Psoas muscle (tissue), 8 donors: ENCODE results near the gene ERC2. TPM values are rescaled to one million over a fixed set of nuclear protein-coding genes. Genes with fewer than 3 reads are reported as not detected.

ENCODE experiments used
- ATAC-seq, 4 donors: fragments of 200-7000 bp; cut with Tn5 transposase; one replicate each; pipeline ENCODE4 v1.9.1; 2020; ENCODE audit warnings: moderate library complexity in 3 of 4, mild to moderate bottlenecking in 2 of 4
- DNase-seq, 2 donors: peaks; one replicate each; pipeline ENCODE4 v3.0.0-alpha.2; 2020
- H3K27ac ChIP-seq: fragments of 200-600 bp; one replicate; pipeline ENCODE4 v1.8.0; 2022
- H3K27me3 ChIP-seq, 3 donors: fragments of 200-600 bp in 1 of 3; one replicate each; pipeline versions ENCODE4 v1.6.1 to v1.8.0; 2013 to 2022; ENCODE audit warnings: low read length in 2 of 3, mild to moderate bottlenecking in 2 of 3, moderate library complexity in 1 of 3; ENCODE audit not compliant: insufficient read depth in 3 of 3
- H3K36me3 ChIP-seq, 2 donors: fragments of 200-600 bp in 1 of 2; one replicate each; pipeline versions ENCODE4 v1.6.1 to v1.8.0; 2013 to 2022; ENCODE audit warnings: low read depth in 1 of 2, mild to moderate bottlenecking in 1 of 2, moderate library complexity in 1 of 2; ENCODE audit not compliant: insufficient read depth in 1 of 2
- H3K4me1 ChIP-seq: fragments of 200-600 bp; one replicate; pipeline ENCODE4 v1.8.0; 2022
- H3K4me3 ChIP-seq: fragments of 200-600 bp; one replicate; pipeline ENCODE4 v1.8.0; 2022; ENCODE audit warnings: mild to moderate bottlenecking
- H3K9me3 ChIP-seq: fragments of 200-600 bp; one replicate; pipeline ENCODE4 v1.8.0; 2022
- CTCF ChIP-seq: fragments of 200-600 bp; IDR thresholded peaks from one replicate; pipeline ENCODE4 v1.8.0; 2022; ENCODE audit warnings: antibody characterized with exemption
- WGBS, 3 donors: extraction: QIAGEN DNeasy Blood & Tissue Kit; methylation state at CpG; one replicate each; pipeline versions ENCODE4 v1.1.6 to v1.1.7; 2013; 5-methylcytosine and 5-hydroxymethylcytosine counted together
- intact Hi-C, 2 donors: fragments of 100-400 bp; cut with DNase I; formaldehyde crosslinking; loops; one replicate each; pipeline versions ENCODE4 v1.11.0 to v1.14.2; 2022
- polyA plus RNA-seq, 3 donors: library from polyadenylated mRNA; stranded (reverse); fragments of 200-250 nt; gene quantifications; one replicate each; pipeline ENCODE4 v1.2.3, GENCODE V29; 2013
- total RNA-seq, 4 donors: library from RNA; stranded (reverse); fragmentation: NEBNext Ultra II Directional in 2 of 4; extraction: Animal tissue kit (Norgen Biotek cat#: 25700) in 2 of 4; gene quantifications; one replicate each; pipeline versions ENCODE4 v1.2.1 to v1.2.4, GENCODE V29; 2021 to 2023
- donor health status: healthy with polysubstance abuse.
- donor health status: DM: no; HTN: no; CAD: no; lungs with moderate emphysema.
- donor health status: Bipolar disorder and iron deficiency.
- donor health status: healthy.
- donor health status: DM: yes; HTN: yes; CAD: no.
- donor health status: DM: no; HTN: no; CAD: no.
- donor health status: DM: no; HTN: no; CAD: no.
- donor health status: DM: yes; HTN: yes; CAD: no.

The ERC2 gene
- total and polyA plus RNA-seq, 7 donors: 0.04 to 0.15 TPM; not detected in 5

GRCh38 chr3:55488398-55489055 is 979.7 kb downstream of the ERC2 start:
- TF ChIP-seq CTCF: no peak
- peak; percentile 66 to 83 for DNase-seq
- intact Hi-C loops: loop anchor here (5.0 to 10.0 kb wide), 7 partner anchors 236 to 1006 kb away; no protein-coding TSS in a partner anchor
- Histone ChIP-seq H3K4me3 (peak overlapping the region; percentile 86), H3K27me3 (no peaks in the 10 kb centered on the region), H3K36me3 (no peaks in the 10 kb centered on the region), H3K27ac (no peak overlapping the region), H3K4me1 (peaks cover 3% of the 10 kb centered on the region), H3K9me3 (no peaks in the 10 kb centered on the region)
- 1 to 2% (median 2%) methylated on average over 28 to 30 of the region's 30 CpGs for WGBS, 3 donors
- ATAC-seq: peak in 2 of 4 donors; percentile 39 to 47

GRCh38 chr3:55487381-55488241 is 980.7 kb downstream of the ERC2 start:
- TF ChIP-seq CTCF: no peak
- 0 to 1% (median 0%) methylated on average over 63 to 71 of the region's 71 CpGs for WGBS, 3 donors
- DNase-seq (peak; percentile 28 to 74), ATAC-seq (peak in 3 of 4 donors; percentile 14 to 26 (median 21))
- Histone ChIP-seq H3K27ac (peak overlapping the region; percentile 59), H3K36me3 (no peaks in the 10 kb centered on the region), H3K27me3 (no peaks in the 10 kb centered on the region), H3K4me3 (peak overlapping the region; percentile 86), H3K9me3 (no peaks in the 10 kb centered on the region), H3K4me1 (peaks cover 3% of the 10 kb centered on the region)
- intact Hi-C loops: loop anchor here (5.0 to 10.0 kb wide), 7 partner anchors 237 to 1007 kb away; no protein-coding TSS in a partner anchor

- Histone ChIP-seq H3K4me3 (peak within 1 kb of the TSS; percentile 86), H3K27me3 (no peaks in the 10 kb centered on the region), H3K9me3 (no peaks in the 10 kb centered on the region), H3K27ac (peak within 1 kb of the TSS; percentile 59), H3K36me3 (no peaks in the 10 kb centered on the region), H3K4me1 (peaks cover 3% of the 10 kb centered on the region)
- DNase-seq (peak; percentile 39 to 72), ATAC-seq (peak; percentile 31 to 46 (median 43))
- TF ChIP-seq CTCF: no peak
- intact Hi-C loops: loop anchor here (5.0 to 10.0 kb wide), 7 partner anchors 238 to 1008 kb away; no protein-coding TSS in a partner anchor
- 0 to 1% (median 0%) methylated on average over 39 to 52 of the region's 52 CpGs for WGBS, 3 donors
These were observed 981.3 kb downstream of the ERC2 start, which contains the start of gene WNT5A for GRCh38 chr3:55486857-55487380. TSS of gene WNT5A (minus strand) at chr3:55487306. CDS start at chr3:55486985, 321 bp downstream.

- 2 to 3% (median 2%) methylated on average over 49 of the region's 49 CpGs for WGBS, 3 donors
- peaks cover 3% of the 10 kb centered on the region for H3K4me1 ChIP-seq
These were observed 982.0 kb downstream of the ERC2 start for GRCh38 chr3:55486101-55486856.

More at GRCh38 chr3:55486101-55486856, 982.0 kb downstream of the ERC2 start:
- DNase-seq (peak; percentile 75 to 89), ATAC-seq (peak; percentile 57 to 74 (median 68))
- no peaks in the 10 kb centered on the region for H3K36me3 ChIP-seq
- peak overlapping the region; percentile 59 for H3K27ac ChIP-seq
- H3K9me3 ChIP-seq: no peaks in the 10 kb centered on the region
- peak overlapping the region; percentile 86 for H3K4me3 ChIP-seq
- H3K27me3 ChIP-seq: peaks cover 0 to 5% (median 2%) of the 10 kb centered on the region in 3 donors
- TF ChIP-seq CTCF: no peak
- intact Hi-C loops: loop anchor here (5.0 to 10.0 kb wide), 7 partner anchors 239 to 1009 kb away; no protein-coding TSS in a partner anchor
